ENCODE data around the gene RENBP. TPM values are rescaled to one million over a fixed set of nuclear protein-coding genes. Genes with fewer than 3 reads are reported as not detected.
A peak's percentile ranks its signal among the peaks of the same experiment; 100 is the strongest.

The RENBP gene
- total RNA-seq, 1 donor from 2014 or later, result 7.2 TPM

GRCh38 chrX:153952373-153953026 is 8.1 kb upstream of the RENBP start:
- Mint-ChIP-seq H3K9me3 (no peaks in the 10 kb centered on the region), H3K4me1 (peaks cover under 1% of the 10 kb centered on the region), H3K27me3 (ENCODE audit: low read depth) (no peaks in the 10 kb centered on the region), H3K4me3 (no peak overlapping the region), H3K27ac (no peak overlapping the region), H3K36me3 (peaks cover 35% of the 10 kb centered on the region)
- DNase-seq (ENCODE audit: low spot score in 2 of 2, unreplicated experiment in 2 of 2), result no peak
- TF ChIP-seq CTCF (IDR thresholded peaks at IDR 0.05; ENCODE audit: unreplicated experiment), result no peak

GRCh38 chrX:153951683-153952372 is 7.4 kb upstream of the RENBP start:
- Mint-ChIP-seq H3K27me3 (ENCODE audit: low read depth) (no peaks in the 10 kb centered on the region), H3K9me3 (no peaks in the 10 kb centered on the region), H3K27ac (no peak overlapping the region), H3K4me1 (peaks cover 2% of the 10 kb centered on the region), H3K4me3 (no peak overlapping the region), H3K36me3 (peaks cover 35% of the 10 kb centered on the region)
- no peak for TF ChIP-seq CTCF (IDR thresholded peaks at IDR 0.05; ENCODE audit: unreplicated experiment)
- no peak for DNase-seq (ENCODE audit: low spot score in 2 of 2, unreplicated experiment in 2 of 2)

- Mint-ChIP-seq H3K36me3 (peaks cover 30% of the 10 kb centered on the region), H3K27ac (no peak overlapping the region), H3K27me3 (ENCODE audit: low read depth) (no peaks in the 10 kb centered on the region), H3K9me3 (no peaks in the 10 kb centered on the region), H3K4me3 (no peak overlapping the region), H3K4me1 (peaks cover 2% of the 10 kb centered on the region)
- DNase-seq (ENCODE audit: low spot score in 2 of 2, unreplicated experiment in 2 of 2), result no peak
- no peak for TF ChIP-seq CTCF (IDR thresholded peaks at IDR 0.05; ENCODE audit: unreplicated experiment)
These were observed 5.7 kb upstream of the RENBP start for GRCh38 chrX:153950127-153950526.

- no peaks in the 10 kb centered on the region for H3K9me3 Mint-ChIP-seq
- H3K4me3 Mint-ChIP-seq, result no peak overlapping the region
- peaks cover 2% of the 10 kb centered on the region for H3K4me1 Mint-ChIP-seq
- H3K27ac Mint-ChIP-seq, result peak overlapping the region; percentile 34
- H3K27me3 Mint-ChIP-seq (ENCODE audit: low read depth), result no peaks in the 10 kb centered on the region
- no peak for DNase-seq (ENCODE audit: low spot score in 2 of 2, unreplicated experiment in 2 of 2)
- TF ChIP-seq CTCF (IDR thresholded peaks at IDR 0.05; ENCODE audit: unreplicated experiment), result no peak
- H3K36me3 Mint-ChIP-seq, result peaks cover 26% of the 10 kb centered on the region
These were observed 4.7 kb upstream of the RENBP start for GRCh38 chrX:153948847-153949805.

GRCh38 chrX:153948002-153948466 is 3.6 kb upstream of the RENBP start:
- peak overlapping the region; percentile 48 for H3K27ac Mint-ChIP-seq

More at GRCh38 chrX:153948002-153948466, 3.6 kb upstream of the RENBP start:
- H3K27me3 Mint-ChIP-seq (ENCODE audit: low read depth), result no peaks in the 10 kb centered on the region
- peaks cover 21% of the 10 kb centered on the region for H3K36me3 Mint-ChIP-seq
- H3K9me3 Mint-ChIP-seq, result no peaks in the 10 kb centered on the region
- no peak for DNase-seq (ENCODE audit: low spot score in 2 of 2, unreplicated experiment in 2 of 2)
- H3K4me3 Mint-ChIP-seq, result no peak overlapping the region
- TF ChIP-seq CTCF (IDR thresholded peaks at IDR 0.05; ENCODE audit: unreplicated experiment), result no peak
- peaks cover 2% of the 10 kb centered on the region for H3K4me1 Mint-ChIP-seq
